ENCODE data around the gene BTBD7. TPM values are rescaled to one million over a fixed set of nuclear protein-coding genes. Genes with fewer than 3 reads are reported as not detected.

Gene BTBD7
- total RNA-seq, 2 donors from 2014 or later, result 42.8 to 48.6 TPM

- peaks cover 10% of the 10 kb centered on the region for H3K36me3 Mint-ChIP-seq (ENCODE audit: low read depth)
- no peak overlapping the region for H3K9ac ChIP-seq (ENCODE audit: extremely low read depth, low read length, poor library complexity, severe bottlenecking)
- H3K4me1 ChIP-seq (ENCODE audit: control insufficient read depth, insufficient read depth, low read length), result no peaks in the 10 kb centered on the region
- no peak for TF ChIP-seq CTCF (conservative IDR thresholded peaks at IDR 0.05)
- H3K9me3 ChIP-seq (ENCODE audit: control insufficient read depth, low read length), result peaks cover 12% of the 10 kb centered on the region
- H3K27me3 Mint-ChIP-seq (ENCODE audit: insufficient read depth), result no peaks in the 10 kb centered on the region
- no peak overlapping the region for H3K4me3 Mint-ChIP-seq
- no peak for DNase-seq
- peaks cover 28% of the 10 kb centered on the region for H3K4me1 Mint-ChIP-seq
- H3K36me3 ChIP-seq (ENCODE audit: control insufficient read depth, insufficient read depth, low read length), result peaks cover 11% of the 10 kb centered on the region
- H3K27ac ChIP-seq (ENCODE audit: low read depth, low read length), result no peak overlapping the region
- H3K27ac Mint-ChIP-seq, result no peak overlapping the region
- peaks cover 6% of the 10 kb centered on the region for H3K9me3 Mint-ChIP-seq
- no peaks in the 10 kb centered on the region for H3K27me3 ChIP-seq (ENCODE audit: control insufficient read depth, insufficient read depth, low read length, poor library complexity, severe bottlenecking)
- H3K4me3 ChIP-seq (ENCODE audit: low read length), result no peak overlapping the region
Measured at GRCh38 chr14:93315575-93315974, 17.3 kb downstream of the BTBD7 start.

GRCh38 chr14:93311082-93311481, 21.8 kb downstream of the BTBD7 start:
- peaks cover 4% of the 10 kb centered on the region for H3K9me3 ChIP-seq (ENCODE audit: control insufficient read depth, low read length)
- DNase-seq, result no peak
- Mint-ChIP-seq H3K4me1 (peaks cover 12% of the 10 kb centered on the region), H3K4me3 (no peak overlapping the region), H3K9me3 (no peaks in the 10 kb centered on the region), H3K27ac (no peak overlapping the region), H3K36me3 (ENCODE audit: low read depth) (peaks cover 13% of the 10 kb centered on the region), H3K27me3 (ENCODE audit: insufficient read depth) (no peaks in the 10 kb centered on the region)
- no peak for TF ChIP-seq CTCF (conservative IDR thresholded peaks at IDR 0.05)
- H3K27ac ChIP-seq (ENCODE audit: low read depth, low read length), result no peak overlapping the region
- no peak overlapping the region for H3K9ac ChIP-seq (ENCODE audit: extremely low read depth, low read length, poor library complexity, severe bottlenecking)
- H3K4me1 ChIP-seq (ENCODE audit: control insufficient read depth, insufficient read depth, low read length), result no peaks in the 10 kb centered on the region
- H3K27me3 ChIP-seq (ENCODE audit: control insufficient read depth, insufficient read depth, low read length, poor library complexity, severe bottlenecking), result no peaks in the 10 kb centered on the region
- no peak overlapping the region for H3K4me3 ChIP-seq (ENCODE audit: low read length)
- H3K36me3 ChIP-seq (ENCODE audit: control insufficient read depth, insufficient read depth, low read length), result no peaks in the 10 kb centered on the region
- 80% methylated on average over 1 of the region's 1 CpG; no CpG with 5 or more reads in 1 of the 2 experiments for WGBS, 2 experiments (ENCODE audit: insufficient coverage in 1 of 2, insufficient read length in 1 of 2)

- no peaks in the 10 kb centered on the region for H3K9me3 Mint-ChIP-seq
- Histone ChIP-seq H3K36me3 (ENCODE audit: control insufficient read depth, insufficient read depth, low read length) (no peaks in the 10 kb centered on the region), H3K9me3 (ENCODE audit: control insufficient read depth, low read length) (no peaks in the 10 kb centered on the region), H3K9ac (ENCODE audit: extremely low read depth, low read length, poor library complexity, severe bottlenecking) (no peak overlapping the region), H3K4me3 (ENCODE audit: low read length) (no peak overlapping the region), H3K27me3 (ENCODE audit: control insufficient read depth, insufficient read depth, low read length, poor library complexity, severe bottlenecking) (no peaks in the 10 kb centered on the region), H3K4me1 (ENCODE audit: control insufficient read depth, insufficient read depth, low read length) (no peaks in the 10 kb centered on the region), H3K27ac (ENCODE audit: low read depth, low read length) (no peak overlapping the region)
- no peak for DNase-seq
- peaks cover 11% of the 10 kb centered on the region for H3K36me3 Mint-ChIP-seq (ENCODE audit: low read depth)
- H3K27me3 Mint-ChIP-seq (ENCODE audit: insufficient read depth), result no peaks in the 10 kb centered on the region
- H3K4me3 Mint-ChIP-seq, result no peak overlapping the region
- no peak overlapping the region for H3K27ac Mint-ChIP-seq
- TF ChIP-seq CTCF (conservative IDR thresholded peaks at IDR 0.05), result no peak
- 100% methylated on average over 2 of the region's 2 CpGs; no CpG with 5 or more reads in 1 of the 2 experiments for WGBS, 2 experiments (ENCODE audit: insufficient coverage in 1 of 2, insufficient read length in 1 of 2)
- peaks cover 20% of the 10 kb centered on the region for H3K4me1 Mint-ChIP-seq
Measured at GRCh38 chr14:93309427-93309966, 23.3 kb downstream of the BTBD7 start.
